Stimulated activated CD8-positive, alpha-beta memory T cell treated with anti-CD3 and anti-CD28 coated beads, Interleukin-12 subunit alpha, Interleukin-12 subunit beta, amount 100 ng/mL, for 4 hours (primary cell): Measurements from ENCODE around the gene UBE3C.
"Not testable (repeated sequence)": the region's sequence is repeated elsewhere in the genome, so short reads cannot be mapped to it uniquely, and the experiment has no call there.

Experiments used
- DNase-seq: peaks from one replicate; pipeline ENCODE4 v3.0.0-alpha.2; 2020; ENCODE audit warnings: low read depth

Gene UBE3C

GRCh38 chr7:157138424-157139110 is at the start of gene UBE3C:
TSS of gene UBE3C (plus strand) at chr7:157138926. CDS start at chr7:157139273, 347 bp downstream.
- peak; percentile 86 for DNase-seq

DNA sequence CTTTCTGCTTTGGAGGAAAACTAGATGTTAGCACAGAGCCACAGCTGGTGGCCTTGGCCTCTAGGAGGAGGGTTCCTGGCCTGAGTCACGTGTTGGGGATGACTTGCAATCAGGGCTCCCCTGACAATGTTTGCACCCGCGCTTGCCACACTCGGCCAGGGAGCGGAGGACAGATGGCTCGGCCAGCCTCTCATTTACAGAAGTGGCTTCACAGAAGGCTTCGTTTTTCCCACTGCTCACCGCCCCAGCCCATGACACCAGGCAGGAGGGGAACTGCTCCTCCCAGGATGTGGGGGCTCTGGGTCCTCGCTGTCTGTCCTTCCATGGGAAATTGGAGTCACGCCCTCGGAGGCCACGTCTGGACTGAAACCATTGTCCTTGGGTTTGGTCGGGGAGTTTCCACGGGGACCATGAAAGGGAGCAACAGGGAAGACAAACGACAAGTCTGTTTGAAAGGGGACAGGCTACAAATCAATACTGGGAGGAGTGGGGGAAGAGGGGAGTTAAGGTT is 49.6 kb upstream of the UBE3C start:
- no peak for DNase-seq

GRCh38 chr7:157090485-157091165 is 48.1 kb upstream of the UBE3C start:
- DNase-seq = no peak

GRCh38 chr7:157096286-157097055 is 42.3 kb upstream of the UBE3C start:
- DNase-seq = no peak

GRCh38 chr7:157097056-157097329 is 41.7 kb upstream of the UBE3C start:
- no peak for DNase-seq

GRCh38 chr7:157097569-157097968 is 41.2 kb upstream of the UBE3C start:
- DNase-seq = no peak

GRCh38 chr7:157100005-157100404 is 38.7 kb upstream of the UBE3C start:
- DNase-seq = not testable (repeated sequence)

GRCh38 chr7:157103641-157104040 is 35.1 kb upstream of the UBE3C start:
- DNase-seq = not testable (repeated sequence)

DNA sequence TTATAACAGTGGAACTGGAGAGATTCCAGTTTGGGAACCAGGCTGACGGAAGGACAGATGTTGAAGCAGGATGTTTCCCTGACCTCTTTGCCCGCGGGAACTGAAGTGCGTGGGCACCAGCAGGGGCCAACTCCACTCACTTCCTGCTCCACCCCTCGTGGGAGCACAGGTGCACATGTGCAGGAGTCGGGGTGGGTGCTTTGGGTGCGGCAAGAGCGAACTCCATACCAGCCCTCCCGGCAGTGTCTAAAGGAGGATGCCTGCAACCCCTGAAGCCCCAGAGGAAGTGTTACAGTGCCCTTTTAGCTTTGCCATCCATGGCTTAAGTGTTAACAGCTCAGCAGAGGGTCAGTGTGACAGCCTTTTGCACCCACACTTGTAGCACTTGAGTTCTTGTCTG is 27.4 kb upstream of the UBE3C start:
- DNase-seq = no peak

DNA sequence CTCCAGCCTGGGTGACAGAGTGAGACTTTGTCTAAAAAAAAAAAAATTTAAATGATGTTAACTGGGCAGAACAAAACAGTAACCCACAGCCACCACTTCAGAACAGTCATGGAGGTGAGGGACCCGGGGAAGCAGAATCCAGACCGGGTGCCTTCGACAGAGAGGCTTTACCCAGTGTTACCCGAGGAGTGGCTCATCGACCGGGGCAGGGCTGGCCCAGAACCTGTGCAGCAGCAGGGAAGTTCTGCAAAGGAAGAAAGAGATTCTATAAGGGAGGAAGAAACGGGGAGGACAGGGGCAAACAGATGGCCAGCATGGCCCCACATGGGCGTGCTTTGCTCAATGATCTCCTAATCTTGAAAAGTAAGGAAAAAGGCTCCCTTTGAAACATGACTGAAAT is 26.0 kb upstream of the UBE3C start:
- DNase-seq = no peak

- no peak for DNase-seq
Measured at GRCh38 chr7:157113607-157114006, 25.1 kb upstream of the UBE3C start.

GRCh38 chr7:157116762-157117161 is 22.0 kb upstream of the UBE3C start:
- DNase-seq = no peak

DNA sequence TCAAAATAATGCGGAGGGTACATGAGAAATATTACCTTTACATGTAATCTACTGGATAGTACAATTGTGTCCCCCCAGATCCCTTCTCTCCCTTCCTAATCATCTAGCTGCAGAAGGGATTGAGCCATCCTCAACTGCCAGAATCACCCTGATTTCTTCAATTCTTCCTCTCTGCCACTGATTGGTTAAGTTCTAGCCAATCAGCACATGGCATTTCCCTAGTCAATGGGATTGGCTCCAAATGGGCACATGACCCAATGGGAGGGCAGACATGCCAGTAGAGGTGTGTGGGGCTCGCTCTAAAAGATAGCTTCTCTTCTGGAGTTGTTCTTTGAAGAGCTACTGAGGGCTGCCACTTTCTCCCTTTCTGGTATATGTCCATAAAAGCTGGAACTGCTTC is 20.9 kb upstream of the UBE3C start:
- DNase-seq = no peak

- DNase-seq = no peak
Measured at GRCh38 chr7:157120181-157120580, 18.5 kb upstream of the UBE3C start.

DNA sequence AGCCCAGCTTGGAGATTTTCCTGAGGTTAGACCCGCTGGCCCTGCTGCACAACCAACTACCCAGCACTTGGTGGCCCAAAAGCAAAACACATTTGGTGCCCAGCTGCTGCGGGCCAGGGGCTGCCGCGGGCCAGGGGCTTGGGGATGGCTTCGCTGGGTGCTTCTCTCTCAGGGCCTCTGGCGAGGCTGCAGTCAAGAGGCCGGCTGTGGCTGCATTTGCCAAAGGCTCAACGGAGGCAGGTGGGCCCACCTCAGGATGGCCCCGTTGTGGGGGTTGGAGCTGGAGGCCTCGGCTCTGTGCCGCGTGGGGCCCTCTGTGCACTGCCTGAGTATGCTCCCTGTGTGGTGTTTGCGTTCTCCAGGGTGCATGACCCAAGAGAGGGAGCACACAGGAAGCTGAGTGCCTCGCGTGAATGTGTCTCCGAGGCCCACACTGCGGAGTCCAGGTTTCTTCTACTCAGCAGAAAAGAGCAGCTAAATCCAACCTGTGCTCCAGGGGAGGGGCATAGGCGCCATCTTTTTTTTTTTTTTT is 17.5 kb upstream of the UBE3C start:
- no peak for DNase-seq

DNA sequence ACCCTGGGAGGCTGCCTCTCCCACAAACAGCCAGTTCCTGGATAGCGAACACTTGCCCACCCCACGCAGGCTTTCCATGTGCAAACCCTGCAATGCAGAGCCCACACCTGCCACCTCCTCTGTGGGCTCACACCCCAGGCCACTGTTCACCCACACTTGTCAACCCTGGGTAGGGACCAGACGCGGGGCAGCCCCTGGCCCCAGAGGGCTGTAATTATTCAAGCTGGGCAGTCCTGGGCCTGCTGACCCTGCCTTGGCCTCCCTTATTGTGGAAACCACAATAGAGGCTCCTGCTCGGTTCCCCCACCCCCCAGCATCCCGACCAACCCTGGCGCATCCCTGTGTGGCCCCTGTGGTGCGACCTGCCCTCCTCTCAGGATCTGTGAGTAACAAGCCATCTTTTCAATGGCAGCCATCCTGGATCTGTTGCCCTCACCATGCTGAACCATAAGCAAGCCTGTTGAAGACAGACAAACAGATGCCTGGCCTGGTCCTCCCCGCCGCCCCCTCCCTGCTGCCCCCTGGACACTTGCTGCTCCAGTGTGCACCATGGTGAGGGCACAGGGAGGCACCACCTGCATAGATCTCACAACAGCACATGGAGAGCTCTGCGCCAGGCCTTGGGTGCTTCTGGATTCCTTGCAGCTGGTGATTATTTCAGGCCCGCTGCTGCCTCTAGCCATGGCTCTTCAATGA is 15.8 kb upstream of the UBE3C start:
- no peak for DNase-seq

DNA sequence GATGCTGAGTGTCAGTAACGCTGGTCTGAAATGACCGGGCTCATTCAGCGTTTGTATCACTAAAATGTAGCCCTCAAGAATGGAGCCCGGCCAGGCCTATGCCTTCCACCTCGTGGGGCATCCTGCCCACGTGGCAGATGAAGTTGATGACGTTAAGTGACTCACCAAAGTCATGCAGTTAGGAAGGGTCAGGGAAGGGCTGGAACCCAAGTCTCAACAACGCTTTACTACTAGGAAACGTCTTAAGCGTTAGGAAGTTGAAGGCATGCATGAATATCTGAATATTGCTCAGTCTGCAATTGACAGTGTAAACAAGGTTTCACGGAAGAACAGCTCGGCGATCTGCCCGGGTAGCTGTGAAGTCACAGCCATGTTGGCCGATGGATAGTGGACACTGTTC is 14.0 kb upstream of the UBE3C start:
- no peak for DNase-seq

DNA sequence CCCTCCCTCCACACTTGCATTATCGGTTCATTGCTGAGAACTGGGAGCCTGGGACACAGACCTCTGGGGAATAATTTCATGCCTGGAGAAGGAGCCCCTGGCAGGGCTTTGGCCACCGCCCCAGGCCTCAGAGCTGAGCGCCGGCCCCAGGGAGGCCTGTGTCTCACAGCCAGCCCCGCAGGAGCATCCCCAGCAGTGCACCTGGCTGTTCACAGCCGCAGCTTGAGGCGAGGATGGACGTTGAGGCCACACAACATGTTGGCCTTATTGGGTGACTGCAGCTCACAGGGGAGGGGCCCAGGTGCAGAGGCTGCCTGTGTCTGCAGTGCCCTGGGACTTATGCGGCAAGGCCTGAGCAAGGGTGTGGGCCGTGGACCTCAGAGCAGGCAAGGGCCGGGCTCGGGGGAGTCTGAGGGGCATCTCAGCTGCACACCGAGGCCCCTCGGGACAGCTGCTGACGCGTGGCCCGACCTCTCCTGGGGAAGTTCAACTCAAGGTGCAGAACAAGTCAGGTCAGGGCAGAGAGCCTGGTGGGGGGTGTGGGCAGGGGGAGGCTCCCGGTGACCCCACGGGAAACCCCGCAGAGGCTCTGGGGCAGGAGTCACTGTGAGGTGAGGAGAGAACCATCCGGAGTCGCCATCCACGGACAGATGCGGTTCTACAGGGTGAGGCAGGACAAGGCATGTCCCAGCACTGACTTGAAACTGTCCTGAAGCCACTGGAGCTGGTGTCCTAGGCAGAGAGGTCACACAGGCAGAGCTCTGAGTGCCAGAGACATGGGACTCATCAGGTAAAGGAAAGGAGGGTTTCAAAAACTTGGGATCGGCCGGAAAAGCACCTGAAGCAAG is 13.1 kb upstream of the UBE3C start:
- DNase-seq = no peak

- DNase-seq = no peak
Measured at GRCh38 chr7:157126921-157127320, 11.8 kb upstream of the UBE3C start.

- DNase-seq = no peak
Measured at GRCh38 chr7:157129200-157129599, 9.5 kb upstream of the UBE3C start.

DNA sequence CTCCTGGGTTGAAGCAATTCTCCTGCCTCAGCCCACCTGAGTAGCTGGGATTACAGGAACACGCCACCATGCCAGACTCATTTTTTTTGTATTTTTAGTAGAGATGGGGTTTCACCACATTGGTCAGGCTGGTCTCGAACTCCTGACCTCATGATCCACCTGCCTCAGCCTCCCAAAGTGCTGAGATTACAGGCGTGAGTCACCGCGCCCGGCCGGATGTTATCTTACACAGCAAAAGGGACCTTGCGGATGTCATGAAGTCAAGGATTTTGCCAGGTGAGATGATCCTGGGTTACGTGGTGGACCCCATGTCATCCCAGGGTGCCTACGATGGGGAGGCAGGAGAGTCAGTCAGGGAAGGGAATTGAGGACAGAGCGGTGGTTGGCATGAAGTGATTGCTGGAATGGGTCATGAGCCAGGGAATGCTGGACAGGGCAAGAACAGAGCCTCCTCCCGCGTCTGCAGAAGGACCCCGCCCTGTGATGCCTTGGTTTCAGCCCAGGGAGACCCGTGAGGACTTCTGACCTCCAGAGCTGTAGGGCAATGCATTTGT is 8.7 kb upstream of the UBE3C start:
- no peak for DNase-seq
